ENCODE measurements around the gene KCNQ1.

KCNQ1 gene

GRCh38 chr11:2445746-2446551, 1.1 kb downstream of the KCNQ1 start:
- ATAC-seq, result no peak

GRCh38 chr11:2446590-2447252, 1.9 kb downstream of the KCNQ1 start:
- no peak for ATAC-seq

- ATAC-seq, result no peak
Measured at GRCh38 chr11:2447253-2447950, 2.6 kb downstream of the KCNQ1 start.

- no peak for ATAC-seq
Measured at GRCh38 chr11:2447951-2448650, 3.3 kb downstream of the KCNQ1 start.

GRCh38 chr11:2448661-2449547, 4.1 kb downstream of the KCNQ1 start:
- ATAC-seq, result no peak

GRCh38 chr11:2449548-2450320, 4.9 kb downstream of the KCNQ1 start:
- no peak for ATAC-seq

- no peak for ATAC-seq
Measured at GRCh38 chr11:2450321-2451041, 5.7 kb downstream of the KCNQ1 start.

- ATAC-seq, result no peak
Measured at GRCh38 chr11:2451336-2451735, 6.5 kb downstream of the KCNQ1 start.

GRCh38 chr11:2451916-2452315, 7.1 kb downstream of the KCNQ1 start:
- no peak for ATAC-seq

GRCh38 chr11:2452321-2453012, 7.7 kb downstream of the KCNQ1 start:
- no peak for ATAC-seq

- no peak for ATAC-seq
Measured at GRCh38 chr11:2453436-2453835, 8.6 kb downstream of the KCNQ1 start.

- ATAC-seq, result no peak
Measured at GRCh38 chr11:2458321-2458720, 13.5 kb downstream of the KCNQ1 start.

- ATAC-seq, result no peak
Measured at GRCh38 chr11:2459016-2459725, 14.4 kb downstream of the KCNQ1 start.

- no peak for ATAC-seq
Measured at GRCh38 chr11:2459796-2460531, 15.2 kb downstream of the KCNQ1 start.

- ATAC-seq, result no peak
Measured at GRCh38 chr11:2460540-2461252, 15.9 kb downstream of the KCNQ1 start.

GRCh38 chr11:2461253-2461955, 16.6 kb downstream of the KCNQ1 start:
- no peak for ATAC-seq

- ATAC-seq, result no peak
Measured at GRCh38 chr11:2461956-2462542, 17.2 kb downstream of the KCNQ1 start.

Measured in activated CD4-positive, CD25-positive, alpha-beta regulatory T cell treated with anti-CD3 and anti-CD28 coated beads, Interleukin-2, amount 50 U/mL, for 24 hours (primary cell).